ENCODE results near the gene LSM2. TPM values are rescaled to one million over a fixed set of nuclear protein-coding genes. Genes with fewer than 3 reads are reported as not detected.

Gene LSM2
- total and polyA plus RNA-seq, 9 of the 15 experiments (the other 6 are each of a cell fraction or from before 2014, with no cell fraction given): 154 to 407 (median 223) TPM

GRCh38 chr6:31769684-31770371, 36.9 kb downstream of the LSM2 start (continued):
- TF ChIP-seq PTBP1 (IDR thresholded peaks at IDR 0.05; ENCODE audit: low read depth, low read length) (0 out of 2 replicates have a peak, but pooled peaks have one; percentile 40), FOXO4 (CRISPR knock-in tag; IDR thresholded peaks at IDR 0.05) (0 out of 2 replicates have a peak, but pooled peaks have one; percentile 25), ZNF436 (CRISPR knock-in tag; IDR thresholded peaks at IDR 0.05) (no peak), U2AF1 (optimal IDR thresholded peaks at IDR 0.05; ENCODE audit: low read depth, low read length) (no peak), CEBPB (tag; IDR thresholded peaks at IDR 0.05) (no peak), GATA2 (CRISPR knock-in tag; IDR thresholded peaks at IDR 0.05) (no peak), ZSCAN32 (CRISPR knock-in tag; IDR thresholded peaks at IDR 0.05) (0 out of 2 replicates have a peak, but pooled peaks have one; percentile 10), FOXA1 (IDR thresholded peaks at IDR 0.05; ENCODE audit: borderline replicate concordance) (no peak), ILK (tag; IDR thresholded peaks at IDR 0.05; ENCODE audit: borderline replicate concordance, low read depth) (no peak), NCOA4 (IDR thresholded peaks at IDR 0.05; ENCODE audit: partially characterized antibody) (no peak), SREBF1 (IDR thresholded peaks at IDR 0.05; ENCODE audit: borderline replicate concordance, low read depth, low read length) (0 out of 2 replicates have a peak, but pooled peaks have one; percentile 80), ZEB2 (IDR thresholded peaks at IDR 0.05) (peak; percentile 67; the same call in 1 of the 2 replicates), SIX5 (IDR thresholded peaks at IDR 0.05; ENCODE audit: borderline replicate concordance in 1 of 2, insufficient read depth in 1 of 2, low read depth in 1 of 2, low read length in 2 of 2) (no peak), HIVEP1 (CRISPR knock-in tag; IDR thresholded peaks at IDR 0.05) (no peak), KAT8 (IDR thresholded peaks at IDR 0.05; ENCODE audit: low read depth) (no peak), ZNF23 (CRISPR knock-in tag; IDR thresholded peaks at IDR 0.05) (no peak), LCOR (CRISPR knock-in tag; IDR thresholded peaks at IDR 0.05) (0 out of 2 replicates have a peak, but pooled peaks have one; percentile 10), ZFP1 (CRISPR knock-in tag; IDR thresholded peaks at IDR 0.05) (no peak), TAF1 (IDR thresholded peaks at IDR 0.05; ENCODE audit: control insufficient read depth, extremely low read depth, insufficient read depth, low read length, severe bottlenecking) (peak; percentile 29)
- TF ChIP-seq, protein P1, sequence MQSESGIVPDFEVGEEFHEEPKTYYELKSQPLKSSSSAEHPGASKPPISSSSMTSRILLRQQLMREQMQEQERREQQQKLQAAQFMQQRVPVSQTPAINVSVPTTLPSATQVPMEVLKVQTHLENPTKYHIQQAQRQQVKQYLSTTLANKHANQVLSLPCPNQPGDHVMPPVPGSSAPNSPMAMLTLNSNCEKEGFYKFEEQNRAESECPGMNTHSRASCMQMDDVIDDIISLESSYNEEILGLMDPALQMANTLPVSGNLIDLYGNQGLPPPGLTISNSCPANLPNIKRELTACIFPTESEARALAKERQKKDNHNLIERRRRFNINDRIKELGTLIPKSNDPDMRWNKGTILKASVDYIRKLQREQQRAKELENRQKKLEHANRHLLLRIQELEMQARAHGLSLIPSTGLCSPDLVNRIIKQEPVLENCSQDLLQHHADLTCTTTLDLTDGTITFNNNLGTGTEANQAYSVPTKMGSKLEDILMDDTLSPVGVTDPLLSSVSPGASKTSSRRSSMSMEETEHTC (IDR thresholded peaks at IDR 0.05): no peak
- TF ChIP-seq, protein P2, sequence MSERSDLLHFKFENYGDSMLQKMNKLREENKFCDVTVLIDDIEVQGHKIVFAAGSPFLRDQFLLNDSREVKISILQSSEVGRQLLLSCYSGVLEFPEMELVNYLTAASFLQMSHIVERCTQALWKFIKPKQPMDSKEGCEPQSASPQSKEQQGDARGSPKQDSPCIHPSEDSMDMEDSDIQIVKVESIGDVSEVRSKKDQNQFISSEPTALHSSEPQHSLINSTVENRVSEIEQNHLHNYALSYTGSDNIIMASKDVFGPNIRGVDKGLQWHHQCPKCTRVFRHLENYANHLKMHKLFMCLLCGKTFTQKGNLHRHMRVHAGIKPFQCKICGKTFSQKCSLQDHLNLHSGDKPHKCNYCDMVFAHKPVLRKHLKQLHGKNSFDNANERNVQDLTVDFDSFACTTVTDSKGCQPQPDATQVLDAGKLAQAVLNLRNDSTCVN (CRISPR knock-in tag; IDR thresholded peaks at IDR 0.05): peak; percentile 78
